ENCODE results near the gene NIPBL. TPM values are rescaled to one million over a fixed set of nuclear protein-coding genes. Genes with fewer than 3 reads are reported as not detected.

The NIPBL gene
- total RNA-seq, 1 donor from 2014 or later: 67.3 TPM

- TF ChIP-seq CTCF (IDR thresholded peaks at IDR 0.05): no peak
These were observed 171.4 kb downstream of the NIPBL start for GRCh38 chr5:37047947-37048346.

DNA sequence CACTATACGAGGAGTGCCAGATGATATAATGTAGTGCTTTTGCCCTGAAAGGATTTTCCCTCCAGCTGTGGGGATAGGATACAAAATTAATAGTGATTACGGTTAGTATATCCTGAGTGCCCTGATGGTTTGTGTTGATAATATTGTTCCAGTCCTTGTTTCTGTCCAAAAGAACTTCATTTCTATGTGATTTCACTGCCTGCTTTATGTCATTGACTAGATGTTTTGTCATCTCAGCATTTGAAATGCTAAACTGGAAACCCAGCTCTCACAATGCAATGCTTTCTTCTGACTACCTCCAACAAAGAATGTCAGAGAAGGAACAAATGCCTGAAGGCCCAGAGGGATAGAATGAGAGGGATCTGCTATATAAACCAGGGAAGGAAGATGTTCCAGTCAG lies 177.8 kb downstream of the NIPBL start:
- ATAC-seq (no peak), DNase-seq (no peak)
- no peak for TF ChIP-seq CTCF (IDR thresholded peaks at IDR 0.05)
- no peaks in the 10 kb centered on the region for H3K4me1 ChIP-seq
- no peaks in the 10 kb centered on the region for H3K27me3 ChIP-seq (ENCODE audit: low read depth)
- no peak overlapping the region for H3K27ac ChIP-seq
- no peak overlapping the region for H3K4me3 ChIP-seq
- no peaks in the 10 kb centered on the region for H3K9me3 ChIP-seq
- peaks cover 99% of the 10 kb centered on the region for H3K36me3 ChIP-seq
- intact Hi-C loops (cut with DNase I): no loop called here

More at GRCh38 chr5:37047947-37048346, 171.4 kb downstream of the NIPBL start:
- ATAC-seq: no peak
- Histone ChIP-seq H3K4me3 (no peak overlapping the region), H3K36me3 (peaks cover 99% of the 10 kb centered on the region), H3K9me3 (no peaks in the 10 kb centered on the region), H3K27me3 (ENCODE audit: low read depth) (no peaks in the 10 kb centered on the region), H3K4me1 (no peaks in the 10 kb centered on the region), H3K27ac (no peak overlapping the region)
- intact Hi-C loops (cut with DNase I): no loop called here
- no peak for DNase-seq

- H3K9me3 ChIP-seq: no peaks in the 10 kb centered on the region
- H3K36me3 ChIP-seq: peaks cover 99% of the 10 kb centered on the region
- no peak for TF ChIP-seq CTCF (IDR thresholded peaks at IDR 0.05)
- intact Hi-C loops (cut with DNase I): no loop called here
- H3K27me3 ChIP-seq (ENCODE audit: low read depth): no peaks in the 10 kb centered on the region
- no peak overlapping the region for H3K4me3 ChIP-seq
- DNase-seq (no peak), ATAC-seq (no peak)
- H3K27ac ChIP-seq: no peak overlapping the region
- no peaks in the 10 kb centered on the region for H3K4me1 ChIP-seq
These were observed 178.9 kb downstream of the NIPBL start for GRCh38 chr5:37055383-37055990.

DNA sequence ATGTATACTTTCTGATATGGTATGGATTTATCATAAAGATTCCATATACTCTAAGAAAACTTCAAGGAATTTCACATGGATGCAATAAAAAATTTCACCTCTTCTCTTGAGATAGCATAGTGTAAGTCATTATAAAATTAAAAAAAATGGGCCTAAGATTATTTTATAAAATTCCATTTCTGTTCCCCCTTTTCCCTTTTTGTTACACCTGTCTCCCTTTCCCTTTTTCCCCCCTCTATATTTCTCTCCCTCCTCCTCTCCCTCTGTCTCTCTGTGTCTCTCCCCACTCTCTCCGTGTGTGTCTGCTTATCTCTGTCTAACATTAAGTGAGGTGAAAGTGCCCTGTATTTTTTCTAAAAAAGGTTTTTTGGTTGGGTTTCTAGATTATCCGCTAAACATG lies 180.2 kb downstream of the NIPBL start:
- ATAC-seq (no peak), DNase-seq (no peak)
- no peaks in the 10 kb centered on the region for H3K27me3 ChIP-seq (ENCODE audit: low read depth)
- no peak overlapping the region for H3K4me3 ChIP-seq
- no peak overlapping the region for H3K27ac ChIP-seq
- intact Hi-C loops (cut with DNase I): no loop called here
- no peak for TF ChIP-seq CTCF (IDR thresholded peaks at IDR 0.05)
- no peaks in the 10 kb centered on the region for H3K4me1 ChIP-seq
- H3K9me3 ChIP-seq: no peaks in the 10 kb centered on the region
- peaks cover 99% of the 10 kb centered on the region for H3K36me3 ChIP-seq

- DNase-seq: no peak
- H3K27ac ChIP-seq: no peak overlapping the region
- no peaks in the 10 kb centered on the region for H3K4me1 ChIP-seq
- no peak for TF ChIP-seq CTCF (IDR thresholded peaks at IDR 0.05)
- intact Hi-C loops (cut with DNase I): no loop called here
- no peak for ATAC-seq
- H3K4me3 ChIP-seq: no peak overlapping the region
- peaks cover 97% of the 10 kb centered on the region for H3K36me3 ChIP-seq
- H3K27me3 ChIP-seq (ENCODE audit: low read depth): no peaks in the 10 kb centered on the region
- H3K9me3 ChIP-seq: no peaks in the 10 kb centered on the region
These were observed 183.5 kb downstream of the NIPBL start for GRCh38 chr5:37060030-37060429.

All from lower lobe of right lung (tissue), 2 donors.